HT1080 (cell line): Measurements from ENCODE around the gene FTSJ3. TPM values are rescaled to one million over a fixed set of nuclear protein-coding genes. Genes with fewer than 3 reads are reported as not detected.
"Not testable (repeated sequence)": the region's sequence is repeated elsewhere in the genome, so short reads cannot be mapped to it uniquely, and the experiment has no call there.

Source experiments
- DNase-seq: peaks from one replicate; pipeline ENCODE4 v3.0.0-alpha.2; 2015; ENCODE audit warnings: low read depth
- total RNA-seq: library from RNA; depleted of rRNA; stranded (reverse); fragments of >200 nt; shearing (Covaris generic); gene quantifications from 2 replicates; pipeline ENCODE4 v1.2.3, GENCODE V29; 2014

Gene FTSJ3
- total RNA-seq, 1 experiment from 2014 or later, result 142 TPM

DNA sequence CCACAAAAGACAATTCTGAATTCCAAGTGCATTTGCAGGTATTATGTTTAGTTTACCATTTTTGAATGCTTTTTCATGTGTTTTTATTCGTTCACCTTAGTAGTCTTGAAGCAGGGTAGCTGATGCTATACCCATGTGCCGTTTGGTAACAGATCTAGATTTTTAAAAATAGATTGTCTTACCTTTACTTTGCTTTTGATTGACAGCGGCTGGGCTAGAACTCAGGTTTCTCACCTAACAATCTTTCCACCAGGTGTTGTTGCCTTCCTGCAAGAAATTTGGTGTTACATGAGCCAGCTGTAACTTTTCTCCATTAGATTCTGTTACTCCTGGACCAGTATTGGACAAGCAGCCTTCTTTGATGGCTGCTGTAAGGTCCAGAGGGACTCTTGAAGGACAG is 1.5 kb upstream of the FTSJ3 start:
- no peak for DNase-seq

DNA sequence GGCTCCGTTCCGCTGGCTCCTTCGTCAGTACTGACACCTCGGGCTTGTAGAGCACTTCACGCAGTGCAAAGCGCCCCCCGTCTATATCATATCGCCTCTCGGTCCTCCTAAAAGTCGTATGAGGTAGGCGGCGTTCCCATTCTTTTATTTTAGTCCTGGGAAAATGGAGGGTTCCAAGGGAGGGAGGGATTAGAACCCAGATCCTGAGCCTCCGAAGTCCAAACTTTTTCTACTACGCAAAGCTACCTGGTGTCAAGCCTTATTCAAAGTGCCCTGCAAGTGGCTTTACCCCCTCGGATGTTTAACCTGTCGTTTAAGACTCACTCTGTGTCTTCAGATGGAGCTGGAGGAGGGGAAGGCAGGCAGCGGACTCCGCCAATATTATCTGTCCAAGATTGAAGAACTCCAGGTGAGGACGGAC is 348 bp upstream of the FTSJ3 start:
- DNase-seq, result no peak

DNA sequence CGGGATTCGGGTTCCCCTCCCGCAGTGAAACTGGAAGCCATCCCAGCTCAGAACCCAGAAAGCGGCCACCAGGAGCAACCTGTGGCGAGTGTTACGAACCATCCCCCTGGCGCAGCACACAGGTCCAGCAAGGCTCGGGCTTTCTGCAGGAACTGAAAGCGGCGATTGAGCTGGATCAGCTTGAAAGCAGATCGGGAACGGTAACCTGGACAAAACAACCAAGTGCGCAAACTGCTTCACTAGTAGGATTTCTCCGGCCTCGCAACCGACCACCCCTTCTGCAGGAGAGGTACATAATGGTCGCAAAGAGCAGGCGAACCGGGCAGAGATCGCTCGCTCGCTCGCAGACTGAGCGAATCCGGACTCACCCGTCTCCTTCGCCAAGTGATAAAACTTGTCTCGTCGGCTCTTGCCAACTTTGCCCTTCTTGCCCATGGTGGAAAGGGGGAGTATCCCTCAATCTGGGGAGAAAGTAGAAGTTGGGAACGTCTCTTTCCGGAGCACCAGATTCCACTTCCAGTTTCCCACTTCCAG is 928 bp downstream of the FTSJ3 start:
- no peak for DNase-seq

DNA sequence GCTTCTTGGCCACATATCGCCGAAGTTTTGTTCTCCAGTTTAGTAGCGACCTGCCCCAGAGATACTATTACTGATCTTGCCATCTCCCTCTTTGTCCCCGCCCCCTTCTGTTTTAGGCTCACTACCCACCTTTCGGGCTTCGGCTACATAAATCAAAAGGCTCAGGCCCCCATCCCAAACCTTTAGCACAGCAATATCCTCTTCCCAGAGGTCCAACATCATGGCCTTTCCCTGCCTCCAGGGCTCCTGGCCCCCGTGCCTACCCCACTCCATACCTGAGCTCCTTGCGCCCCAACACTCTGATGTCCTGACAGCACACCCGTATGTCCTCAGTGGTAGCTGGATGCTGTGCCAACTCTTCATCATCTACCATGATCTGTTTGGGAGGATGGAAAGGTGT is 3.1 kb downstream of the FTSJ3 start:
- DNase-seq, result no peak

DNA sequence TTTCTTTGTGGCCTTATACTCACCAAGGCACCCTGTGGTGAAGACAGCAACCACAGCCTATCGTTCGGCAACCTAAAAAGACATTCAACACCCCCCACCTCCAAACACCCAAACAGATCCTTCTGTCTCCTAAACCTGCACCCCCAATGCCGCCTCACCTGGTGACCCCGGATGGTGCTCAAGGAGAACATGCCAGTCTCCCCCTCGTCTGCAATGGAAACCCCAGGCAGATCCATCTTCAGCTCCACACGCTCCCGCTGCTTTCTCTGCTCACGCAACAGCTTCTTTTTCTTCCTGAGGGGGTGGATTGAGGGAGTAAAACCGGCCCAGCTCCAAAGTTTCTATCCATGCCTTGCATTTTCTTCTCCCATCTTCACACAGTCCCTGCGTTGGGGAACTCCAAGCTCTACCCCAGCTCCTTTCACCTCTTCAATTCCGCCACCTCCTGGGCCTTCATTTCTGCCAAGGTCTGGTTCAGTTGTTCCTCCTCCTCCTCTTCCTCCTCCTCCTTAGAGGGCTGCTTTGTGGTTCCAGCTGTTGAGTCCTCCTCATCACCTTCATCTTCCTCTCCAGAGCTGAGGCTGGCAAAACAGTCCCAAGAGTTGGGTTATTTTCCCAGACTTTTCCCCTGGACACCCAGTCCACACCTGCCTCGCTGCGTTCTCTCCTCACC is 3.7 kb downstream of the FTSJ3 start:
- no peak for DNase-seq

DNA sequence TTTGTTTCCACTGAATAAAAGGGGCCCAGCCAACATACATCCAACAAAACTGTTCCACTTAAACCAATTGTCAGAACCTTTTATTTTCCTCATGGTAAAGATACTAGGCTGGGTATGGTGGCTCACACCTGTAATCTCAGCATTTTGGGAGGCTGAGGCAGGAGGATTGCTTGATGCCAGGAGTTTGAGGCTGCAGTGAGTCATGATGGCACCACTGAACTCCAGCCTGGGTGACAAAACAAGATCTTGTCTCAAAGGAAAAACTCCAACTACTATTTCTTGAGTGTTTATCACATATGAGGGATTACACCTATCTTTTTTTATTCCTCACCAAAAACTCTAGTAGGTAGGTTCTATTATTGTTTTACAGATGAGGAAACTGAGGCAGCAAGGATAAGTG is 4.9 kb downstream of the FTSJ3 start:
- DNase-seq, result no peak

DNA sequence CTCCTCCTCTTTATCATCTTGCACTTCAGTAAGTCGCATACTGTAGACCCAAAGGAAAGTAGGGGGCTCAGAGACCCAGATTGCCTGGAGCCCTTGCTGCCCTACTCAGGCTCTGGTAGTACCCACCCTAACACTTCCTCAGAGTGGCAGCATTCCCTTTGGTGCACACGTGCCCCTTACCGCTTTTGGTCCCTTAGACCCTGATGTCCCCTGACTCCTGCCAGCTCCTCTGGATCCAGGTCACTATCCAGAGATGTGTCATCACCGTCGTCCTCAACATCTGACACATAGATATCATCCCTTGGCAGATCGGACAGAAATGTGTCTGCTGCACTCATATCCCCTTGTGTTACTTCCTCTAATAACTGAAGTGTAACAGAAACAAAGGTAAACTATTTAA is 5.7 kb downstream of the FTSJ3 start:
- DNase-seq, result no peak

DNA sequence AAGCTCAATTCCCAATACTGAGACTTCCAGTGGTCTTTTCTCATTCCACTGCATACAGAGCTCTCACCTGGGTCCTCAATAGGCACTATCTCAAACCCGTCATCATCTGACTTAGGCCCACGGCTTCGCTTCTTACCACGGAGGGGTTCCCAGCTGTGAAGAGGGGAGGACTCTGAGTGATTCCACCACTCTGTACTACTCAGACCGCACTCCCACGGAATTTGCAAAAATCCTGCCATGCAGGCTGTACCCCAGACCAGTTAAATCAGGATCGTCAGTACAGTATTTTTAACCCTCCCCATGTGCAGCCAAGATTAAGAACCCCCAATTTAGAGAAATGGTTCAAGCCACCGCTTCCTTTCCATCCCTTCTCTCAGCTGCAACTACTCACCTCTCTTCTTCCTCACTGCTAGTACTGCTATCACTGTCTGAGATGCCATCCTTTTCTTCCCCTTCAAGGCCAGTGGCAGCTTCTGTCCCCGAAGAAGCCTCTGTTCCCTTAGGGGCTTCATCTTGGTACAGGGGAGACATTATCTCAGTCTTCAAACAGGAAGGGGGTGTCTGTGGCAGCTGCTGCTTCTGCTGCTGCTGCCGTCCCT is 6.4 kb downstream of the FTSJ3 start:
- DNase-seq, result no peak

DNA sequence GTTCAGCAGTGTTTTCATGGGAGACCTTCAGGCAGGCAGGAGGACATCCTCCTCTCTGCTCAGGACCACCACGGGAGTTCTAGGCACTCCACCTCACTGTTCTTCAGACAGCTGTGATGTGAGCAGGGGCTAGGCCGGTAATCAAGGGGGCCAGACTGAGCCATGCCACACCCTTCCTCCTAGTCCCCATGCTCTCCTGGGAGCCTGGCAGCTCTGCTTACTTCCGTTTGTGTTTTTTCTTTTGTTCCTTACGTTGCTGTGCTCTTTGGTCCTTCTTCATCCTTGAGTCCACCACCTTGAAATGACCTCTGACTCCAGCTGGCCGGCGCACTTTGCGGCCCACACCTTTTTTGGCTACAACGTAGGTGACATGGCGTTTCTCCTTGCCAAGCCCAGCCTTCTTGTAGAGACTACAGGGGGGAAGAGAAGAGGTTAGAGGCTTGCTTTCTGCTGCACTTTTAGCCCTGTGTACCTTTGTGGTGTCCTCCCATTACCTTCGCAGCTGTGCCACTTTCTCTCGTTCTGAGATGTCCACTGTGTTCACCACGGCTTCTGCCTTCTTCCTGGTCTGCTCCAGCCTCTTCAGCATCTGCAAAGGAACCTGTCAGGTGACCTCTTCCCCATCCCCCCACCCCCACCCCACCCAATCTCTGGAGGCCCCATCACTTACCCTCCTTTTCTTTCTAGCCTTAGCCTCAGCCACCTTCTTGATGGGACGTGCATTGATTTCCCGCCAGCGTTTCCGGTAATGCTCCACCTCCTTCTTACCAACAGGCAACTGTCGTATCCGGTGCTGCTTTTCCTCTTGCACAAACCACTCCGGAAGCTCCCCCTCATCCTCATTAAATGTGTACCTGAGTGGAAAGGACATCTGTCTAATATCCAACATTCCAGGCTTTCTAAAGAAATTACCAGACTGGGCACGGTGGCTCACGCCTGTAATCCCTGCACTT is 7.6 kb downstream of the FTSJ3 start:
- DNase-seq, result no peak

DNA sequence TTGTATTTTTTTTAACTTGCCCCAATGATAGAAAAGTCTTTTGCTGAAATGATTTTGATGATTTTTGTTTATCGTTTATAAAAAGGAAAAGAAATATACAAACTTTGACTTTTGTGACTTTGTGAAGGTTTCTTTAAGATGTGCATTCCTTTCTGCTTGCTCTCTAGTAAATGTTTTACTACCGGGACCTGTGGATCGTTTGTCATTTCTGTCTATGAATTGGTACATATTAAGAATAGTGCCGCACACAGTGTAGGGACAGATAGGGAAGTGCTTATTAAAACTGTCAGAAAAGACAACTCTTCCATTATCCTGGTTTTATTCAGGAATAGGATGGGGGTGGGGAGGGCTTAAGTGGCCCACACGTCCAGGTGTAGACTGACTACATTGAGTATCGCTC is 8.3 kb downstream of the FTSJ3 start:
- DNase-seq, result no peak

DNA sequence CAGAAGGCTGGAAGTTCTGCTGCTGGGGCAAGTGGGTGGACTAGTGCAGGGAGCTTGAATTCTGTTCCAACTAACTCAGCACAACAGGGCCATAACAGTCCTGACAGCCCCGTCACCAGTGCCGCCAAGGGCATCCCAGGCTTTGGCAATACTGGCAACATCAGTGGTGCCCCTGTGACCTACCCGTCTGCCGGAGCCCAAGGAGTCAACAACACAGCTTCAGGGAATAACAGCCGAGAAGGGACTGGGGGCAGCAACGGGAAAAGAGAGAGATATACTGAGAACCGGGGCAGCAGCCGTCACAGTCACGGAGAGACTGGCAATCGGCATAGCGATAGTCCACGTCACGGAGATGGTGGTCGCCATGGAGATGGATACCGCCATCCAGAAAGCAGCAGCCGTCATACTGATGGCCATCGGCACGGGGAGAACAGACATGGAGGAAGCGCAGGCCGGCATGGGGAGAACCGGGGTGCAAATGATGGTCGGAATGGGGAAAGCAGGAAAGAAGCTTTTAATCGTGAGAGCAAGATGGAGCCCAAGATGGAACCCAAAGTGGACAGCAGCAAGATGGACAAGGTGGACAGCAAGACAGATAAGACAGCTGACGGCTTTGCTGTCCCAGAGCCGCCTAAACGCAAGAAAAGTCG is 9.6 kb downstream of the FTSJ3 start:
- DNase-seq, result no peak

DNA sequence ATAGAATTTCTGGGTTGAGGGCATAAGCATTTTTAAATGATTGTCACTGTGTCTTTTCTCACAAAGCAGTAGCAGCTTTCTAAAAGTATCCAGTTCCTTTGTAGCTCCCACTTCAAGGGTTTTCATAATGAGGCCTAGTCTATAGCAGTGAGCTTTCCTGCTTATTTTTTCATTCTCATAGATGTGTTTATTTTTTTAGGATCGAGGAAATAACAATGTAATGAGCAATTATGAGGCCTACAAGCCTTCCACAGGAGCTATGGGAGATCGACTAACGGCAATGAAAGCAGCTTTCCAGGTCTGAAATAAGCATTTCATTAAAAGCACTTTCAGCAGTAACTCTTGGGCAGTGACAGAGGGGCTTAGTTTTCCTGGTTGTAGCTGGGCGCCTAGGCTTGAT is 10.8 kb downstream of the FTSJ3 start:
- DNase-seq, result no peak

DNA sequence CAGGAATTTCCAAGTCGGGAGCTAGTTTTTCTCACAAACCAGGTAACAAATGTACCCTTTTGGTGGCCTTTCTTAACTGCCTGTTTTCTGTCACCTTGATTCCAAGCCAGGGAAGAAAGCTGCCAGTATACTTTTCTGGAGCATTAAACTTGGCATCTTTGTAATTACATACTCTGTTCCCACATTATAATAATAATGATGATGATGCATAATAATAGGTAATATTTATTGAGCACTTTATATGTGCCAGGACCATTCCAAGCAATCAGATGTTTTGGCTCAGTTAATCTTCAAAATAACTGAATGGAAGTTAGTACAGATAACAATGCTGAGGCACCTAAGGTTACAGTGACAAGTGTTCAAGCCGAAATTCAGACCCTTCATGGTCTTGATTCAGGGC is 11.3 kb downstream of the FTSJ3 start:
- no peak for DNase-seq

DNA sequence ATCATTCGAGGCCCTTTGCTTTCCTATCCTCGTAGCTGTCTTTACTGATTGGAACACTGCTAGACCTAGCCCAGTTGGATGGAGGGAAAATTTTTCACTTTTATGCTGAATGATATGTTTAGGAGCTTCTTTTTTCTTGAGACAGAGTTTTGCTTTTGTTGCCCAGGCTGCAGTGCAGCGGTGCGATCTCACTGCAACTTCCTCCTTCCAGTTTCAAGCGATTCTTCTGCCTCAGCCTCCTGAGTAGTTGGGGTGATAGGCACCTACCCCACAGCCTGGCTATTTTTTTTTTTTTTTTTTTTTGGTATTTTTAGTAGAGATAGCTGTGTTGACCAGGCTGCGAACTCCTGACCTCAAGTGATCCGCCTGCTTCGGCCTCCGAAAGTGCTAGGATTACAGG is 17.5 kb downstream of the FTSJ3 start:
- no peak for DNase-seq

DNA sequence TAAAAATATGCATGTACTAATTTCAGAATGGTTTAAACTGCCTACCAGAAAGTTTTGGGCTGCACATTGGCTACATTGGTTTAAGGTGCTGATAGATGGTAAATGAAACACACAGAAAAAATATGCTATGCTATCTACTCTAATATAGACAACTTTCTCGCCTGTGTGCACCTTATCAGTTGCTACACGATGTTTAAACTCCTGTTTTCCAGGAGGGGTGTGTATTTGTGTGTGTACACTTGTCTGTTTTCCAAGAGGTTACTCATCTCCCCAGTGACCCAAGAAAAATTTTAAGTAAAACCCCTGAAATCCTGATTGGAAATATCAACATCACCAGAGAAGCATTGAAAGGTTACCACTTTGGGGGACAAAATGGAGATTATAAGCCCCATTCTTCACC is 21.9 kb downstream of the FTSJ3 start:
- DNase-seq, result no peak

DNA sequence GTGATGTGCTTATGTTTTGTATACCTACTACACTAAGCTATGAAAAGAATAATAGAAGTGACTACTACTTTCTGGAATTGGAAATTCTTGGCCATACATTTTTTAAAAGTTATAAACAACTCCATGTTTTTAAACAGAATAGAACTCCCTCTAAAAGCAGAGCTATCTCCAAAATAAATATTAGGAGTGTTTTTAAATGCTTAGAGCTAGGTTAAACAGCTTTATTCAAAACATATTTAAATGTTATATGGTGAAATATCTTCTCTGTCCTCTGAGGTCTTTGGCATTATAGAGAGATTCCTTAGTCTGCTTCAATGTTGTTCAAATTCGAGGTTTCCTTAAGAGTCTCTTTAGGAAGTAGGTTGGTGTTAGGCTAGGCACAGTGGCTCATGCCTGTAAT is 23.1 kb downstream of the FTSJ3 start:
- no peak for DNase-seq

DNA sequence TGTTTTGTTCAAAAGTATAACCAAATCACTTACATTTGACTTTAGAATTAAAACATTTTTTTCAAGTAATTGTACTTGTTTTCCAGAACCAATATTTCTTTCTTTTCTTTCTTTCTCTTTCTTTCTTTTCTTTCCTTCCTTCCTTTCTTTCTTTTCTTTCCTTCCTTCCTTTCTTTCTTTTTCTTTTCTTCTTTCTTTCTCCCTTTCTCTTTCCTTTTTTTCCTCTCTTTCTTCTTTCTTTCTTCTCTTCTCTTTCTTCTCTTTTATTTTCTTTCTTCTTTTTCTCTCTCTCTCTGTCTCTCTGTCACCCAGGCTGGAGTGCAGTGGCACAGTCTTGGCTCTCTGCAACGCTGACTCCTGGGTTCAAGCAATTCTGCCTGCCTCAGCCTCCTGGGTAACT is 26.7 kb downstream of the FTSJ3 start:
- DNase-seq, result no peak

DNA sequence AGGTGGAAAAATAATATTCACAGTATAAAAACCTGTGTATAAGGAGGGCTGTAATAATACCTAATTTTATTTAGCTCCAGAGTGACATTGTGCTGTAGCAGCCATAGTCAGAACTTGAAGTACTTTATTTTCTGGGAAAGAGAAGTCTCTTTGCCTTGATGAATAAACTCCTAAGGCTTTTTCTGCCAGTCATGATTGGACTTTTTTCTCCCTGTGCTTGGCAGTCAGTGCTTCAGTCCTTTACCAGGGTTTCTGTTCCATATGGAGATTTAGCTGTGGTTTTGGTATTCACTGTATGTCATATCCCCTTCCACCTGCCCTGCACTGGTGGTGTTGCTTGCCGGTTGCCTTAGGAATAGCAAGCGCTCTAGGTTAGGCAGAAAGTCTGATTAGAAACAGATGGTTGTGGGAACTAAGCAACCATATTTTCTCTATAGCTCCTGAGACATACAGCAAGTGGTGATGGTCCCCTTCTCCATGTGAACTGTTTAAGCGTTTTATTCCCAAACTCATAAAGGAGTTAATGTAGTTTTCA is 28.8 kb downstream of the FTSJ3 start:
- no peak for DNase-seq

DNA sequence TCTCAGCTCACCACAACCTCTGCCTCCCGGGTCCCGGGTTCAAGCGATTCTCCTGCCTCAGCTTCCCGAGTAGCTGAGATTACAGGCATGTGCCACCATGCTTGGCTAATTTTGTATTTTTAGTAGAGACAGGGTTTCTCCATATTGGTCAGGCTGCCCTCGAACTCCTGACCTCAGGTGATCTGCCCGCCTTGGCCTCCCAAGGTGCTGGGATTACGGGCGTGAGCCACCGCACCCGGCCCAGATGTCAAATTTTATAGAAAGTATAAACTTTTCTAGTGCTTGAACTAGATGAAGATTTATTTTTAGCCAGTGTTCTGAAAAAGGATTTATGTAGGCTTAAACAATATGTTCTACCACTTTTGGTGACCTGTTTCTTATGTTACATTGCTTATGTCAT is 31.1 kb downstream of the FTSJ3 start:
- DNase-seq, result not testable (repeated sequence)

DNA sequence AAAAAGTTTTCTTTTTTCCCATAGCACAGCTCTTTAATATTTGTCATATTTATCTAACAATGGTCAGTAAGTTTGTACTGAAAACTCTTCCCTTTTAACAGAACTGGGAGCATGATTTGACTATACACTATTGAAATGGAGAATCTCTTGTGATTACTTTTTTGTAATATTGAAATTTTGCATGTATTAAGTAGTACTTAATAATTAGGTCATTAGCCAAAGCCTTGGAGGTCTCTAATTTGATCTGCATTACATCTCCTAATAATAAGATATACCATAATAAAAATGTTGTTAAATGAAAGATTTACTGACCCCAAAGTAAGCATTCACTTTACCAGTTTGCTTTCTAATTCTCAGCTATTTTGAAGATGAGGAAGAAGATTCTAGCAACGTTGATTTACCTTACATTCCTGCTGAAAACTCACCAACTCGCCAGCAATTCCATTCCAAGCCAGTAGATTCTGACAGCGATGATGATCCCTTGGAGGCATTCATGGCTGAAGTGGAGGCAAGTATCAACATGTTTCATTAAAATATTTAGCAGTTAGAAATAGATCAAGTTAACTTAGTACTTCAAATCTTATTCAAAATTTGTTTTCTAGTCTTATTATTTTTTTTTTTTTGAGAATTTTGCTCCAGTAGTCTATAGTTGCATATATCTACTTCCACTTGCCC is 35.3 kb downstream of the FTSJ3 start:
- DNase-seq, result no peak

DNA sequence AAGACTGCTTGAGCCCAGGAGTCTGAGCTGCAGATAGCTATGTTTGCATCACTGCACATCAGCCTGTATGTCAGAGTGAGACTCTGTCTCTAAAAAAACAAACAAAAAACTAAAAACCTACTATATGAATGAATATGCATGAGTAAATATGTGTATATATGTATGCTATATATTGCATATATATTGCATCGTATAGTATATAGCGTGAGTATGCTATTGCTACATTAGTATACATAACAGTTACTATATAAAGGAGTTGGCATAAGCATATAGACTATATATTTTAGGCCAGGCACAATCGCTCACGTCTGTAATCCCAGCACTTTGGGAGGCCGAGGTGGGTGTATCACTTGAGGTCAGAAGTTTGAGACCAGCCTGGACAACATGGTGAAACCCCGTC is 37.4 kb downstream of the FTSJ3 start:
- DNase-seq, result no peak
